Chondrocyte (in vitro differentiated cells): Measurements from ENCODE around the gene GRM1. TPM values are rescaled to one million over a fixed set of nuclear protein-coding genes. Genes with fewer than 3 reads are reported as not detected.

Experiments used
- DNase-seq: peaks from one replicate; pipeline ENCODE4 v3.0.0; 2021; ENCODE audit warnings: mixed read lengths, low spot score
- H3K27ac Mint-ChIP-seq: one replicate; pipeline ENCODE4 v1.8.0; 2021; ENCODE audit warnings: mild to moderate bottlenecking, moderate library complexity, mixed read lengths; ENCODE audit not compliant: unreplicated experiment
- H3K27me3 Mint-ChIP-seq: 2 replicates; pipeline ENCODE4 v1.8.0; 2021; ENCODE audit warnings: low read depth, mixed read lengths
- H3K36me3 Mint-ChIP-seq: 2 replicates; pipeline ENCODE4 v1.8.0; 2021; ENCODE audit warnings: low read depth, mixed read lengths
- H3K4me1 Mint-ChIP-seq: 2 replicates; pipeline ENCODE4 v1.8.0; 2021; ENCODE audit warnings: low read depth, mild to moderate bottlenecking, mixed read lengths
- H3K4me3 Mint-ChIP-seq: one replicate; pipeline ENCODE4 v1.8.0; 2021; ENCODE audit warnings: mild to moderate bottlenecking, moderate library complexity, mixed read lengths; ENCODE audit not compliant: unreplicated experiment
- H3K9me3 Mint-ChIP-seq: 2 replicates; pipeline ENCODE4 v1.8.0; 2021; ENCODE audit warnings: low read depth, mixed read lengths
- CTCF ChIP-seq: fragments of 200-600 bp; sonication (generic); IDR thresholded peaks from 2 replicates; pipeline ENCODE4 v1.5.0; 2021; ENCODE audit warnings: antibody characterized with exemption, mild to moderate bottlenecking, moderate library complexity
- total RNA-seq: library from RNA; stranded (reverse); gene quantifications from 3 replicates; pipeline ENCODE4 v1.2.1, GENCODE V29; 2021

GRM1 gene
- total RNA-seq, 1 donor from 2014 or later: not detected

- H3K27me3 Mint-ChIP-seq: peaks cover 17% of the 10 kb centered on the region
- peaks cover 7% of the 10 kb centered on the region for H3K9me3 Mint-ChIP-seq
- no peak for TF ChIP-seq CTCF
- H3K36me3 Mint-ChIP-seq: peaks cover 2% of the 10 kb centered on the region
- H3K4me1 Mint-ChIP-seq: no peaks in the 10 kb centered on the region
- no peak for DNase-seq
- no peak overlapping the region for H3K27ac Mint-ChIP-seq
- no peak overlapping the region for H3K4me3 Mint-ChIP-seq
Measured at GRCh38 chr6:146402476-146402875, 373.6 kb downstream of the GRM1 start.

GRCh38 chr6:146408583-146408982 is 379.7 kb downstream of the GRM1 start:
- Mint-ChIP-seq H3K36me3 (peaks cover 2% of the 10 kb centered on the region), H3K27me3 (peaks cover 4% of the 10 kb centered on the region), H3K4me3 (no peak overlapping the region), H3K9me3 (peaks cover 11% of the 10 kb centered on the region), H3K27ac (no peak overlapping the region), H3K4me1 (no peaks in the 10 kb centered on the region)
- no peak for DNase-seq
- no peak for TF ChIP-seq CTCF

- no peak for DNase-seq
- Mint-ChIP-seq H3K4me1 (no peaks in the 10 kb centered on the region), H3K36me3 (no peaks in the 10 kb centered on the region), H3K27ac (no peak overlapping the region), H3K9me3 (peaks cover 6% of the 10 kb centered on the region), H3K27me3 (peaks cover 5% of the 10 kb centered on the region), H3K4me3 (no peak overlapping the region)
- TF ChIP-seq CTCF: no peak
Measured at GRCh38 chr6:146410851-146411595, 382.2 kb downstream of the GRM1 start.

- TF ChIP-seq CTCF: no peak
- H3K27ac Mint-ChIP-seq: no peak overlapping the region
- no peaks in the 10 kb centered on the region for H3K9me3 Mint-ChIP-seq
- H3K4me3 Mint-ChIP-seq: no peak overlapping the region
- H3K36me3 Mint-ChIP-seq: no peaks in the 10 kb centered on the region
- H3K4me1 Mint-ChIP-seq: no peaks in the 10 kb centered on the region
- H3K27me3 Mint-ChIP-seq: peaks cover 19% of the 10 kb centered on the region
- no peak for DNase-seq
Measured at GRCh38 chr6:146419576-146419975, 390.7 kb downstream of the GRM1 start.

GRCh38 chr6:146420255-146420654 is 391.4 kb downstream of the GRM1 start:
- no peaks in the 10 kb centered on the region for H3K4me1 Mint-ChIP-seq
- TF ChIP-seq CTCF: no peak
- no peaks in the 10 kb centered on the region for H3K36me3 Mint-ChIP-seq
- no peaks in the 10 kb centered on the region for H3K9me3 Mint-ChIP-seq
- DNase-seq: no peak
- peaks cover 19% of the 10 kb centered on the region for H3K27me3 Mint-ChIP-seq
- H3K4me3 Mint-ChIP-seq: no peak overlapping the region
- H3K27ac Mint-ChIP-seq: no peak overlapping the region
